Neural cell (in vitro differentiated cells): ENCODE results near the gene DCX. TPM values are rescaled to one million over a fixed set of nuclear protein-coding genes. Genes with fewer than 3 reads are reported as not detected.

Experiments
- H2AFZ ChIP-seq: fragments of 200-600, 300-800 bp; sonication (generic), shearing (Covaris generic); 2 replicates; pipeline ENCODE4 v1.6.0; 2014; ENCODE audit warnings: low read depth, mild to moderate bottlenecking, antibody characterized with exemption, low read length, moderate library complexity
- H3F3A ChIP-seq: fragments of 200-600 bp; shearing (Covaris generic); 2 replicates; pipeline ENCODE4 v1.6.1; 2016; ENCODE audit warnings: mild to moderate bottlenecking, moderate library complexity, mixed read lengths, antibody characterized with exemption, low read length; ENCODE audit not compliant: insufficient read depth, poor library complexity, severe bottlenecking
- H3K27ac ChIP-seq: fragments of 200-600, 300-800 bp; sonication (generic), shearing (Covaris generic); 2 replicates; pipeline ENCODE4 v1.5.1; 2014; ENCODE audit warnings: mild to moderate bottlenecking, low read length, moderate library complexity
- H3K27me3 ChIP-seq: fragments of 300-800, 200-600 bp; sonication (generic), shearing (Covaris generic); 2 replicates; pipeline ENCODE4 v1.6.0; 2014; ENCODE audit warnings: mild to moderate bottlenecking, low read depth, low read length, moderate library complexity; ENCODE audit not compliant: insufficient read depth
- H3K36me3 ChIP-seq: fragments of 300-800, 200-600 bp; sonication (generic), shearing (Covaris generic); 2 replicates; pipeline ENCODE4 v1.5.1; 2014; ENCODE audit warnings: mild to moderate bottlenecking, antibody characterized with exemption, low read length, moderate library complexity; ENCODE audit not compliant: insufficient read depth
- H3K4me2 ChIP-seq: fragments of 300-800, 200-600 bp; sonication (generic), shearing (Covaris generic); 2 replicates; pipeline ENCODE4 v1.6.0; 2014; ENCODE audit warnings: mild to moderate bottlenecking, low read length
- H3K4me3 ChIP-seq: fragments of 300-800, 200-600 bp; sonication (generic), shearing (Covaris generic); 2 replicates; pipeline ENCODE4 v1.5.1; 2014; ENCODE audit warnings: mild to moderate bottlenecking, low read length, moderate library complexity
- H3K79me2 ChIP-seq: fragments of 200-600 bp; shearing (Covaris generic); replicated peaks from 2 replicates; pipeline ENCODE4 v1.6.0; 2014; ENCODE audit warnings: mild to moderate bottlenecking, low read length, moderate library complexity; ENCODE audit not compliant: insufficient read depth
- H3K9ac ChIP-seq: fragments of 300-800, 200-600 bp; sonication (generic), shearing (Covaris generic); 2 replicates; pipeline ENCODE4 v1.6.1; 2016; ENCODE audit warnings: mild to moderate bottlenecking, low read length, mixed read lengths
- H3K9me2 ChIP-seq: fragments of 200-600 bp; shearing (Covaris generic); 2 replicates; pipeline ENCODE4 v1.6.1; 2016; ENCODE audit warnings: mild to moderate bottlenecking, low read length, mixed read lengths; ENCODE audit not compliant: insufficient read depth
- H3K9me3 ChIP-seq: fragments of 200-600, 300-800 bp; sonication (generic), shearing (Covaris generic); 2 replicates; pipeline ENCODE4 v1.6.1; 2016; ENCODE audit warnings: mild to moderate bottlenecking, mixed run types, low read length, moderate library complexity, mixed read lengths
- H4K20me1 ChIP-seq: fragments of 200-600 bp; shearing (Covaris generic); 2 replicates; pipeline ENCODE4 v1.6.1; 2016; ENCODE audit warnings: mild to moderate bottlenecking, mixed run types; ENCODE audit not compliant: insufficient read depth
- EP300 ChIP-seq: fragments of 450-650 bp; conservative IDR thresholded peaks from 2 replicates; pipeline ENCODE4 v1.6.1; 2014; ENCODE audit warnings: antibody characterized with exemption, mild to moderate bottlenecking, moderate library complexity; ENCODE audit not compliant: poor library complexity, severe bottlenecking
- EZH2 ChIP-seq: fragments of 200-600, 300-800 bp; shearing (Covaris generic), sonication (generic); IDR thresholded peaks from 2 replicates; pipeline ENCODE4 v1.6.1; 2014; ENCODE audit warnings: antibody characterized with exemption, low read length, borderline replicate concordance, mild to moderate bottlenecking; ENCODE audit not compliant: insufficient read depth, poor library complexity, severe bottlenecking
- MXI1 ChIP-seq: fragments of 450-650 bp; conservative IDR thresholded peaks from 2 replicates; pipeline ENCODE4 v1.6.1; 2014; ENCODE audit warnings: antibody characterized with exemption, mild to moderate bottlenecking; ENCODE audit not compliant: poor library complexity, severe bottlenecking
- POLR2AphosphoS5 ChIP-seq: IDR thresholded peaks from 2 replicates; pipeline ENCODE4 v1.6.1; 2012
- REST ChIP-seq: IDR thresholded peaks from 2 replicates; pipeline ENCODE4 v1.6.1; 2012; ENCODE audit warnings: borderline replicate concordance
- SMC3 ChIP-seq: fragments of 450-650 bp; conservative IDR thresholded peaks from 2 replicates; pipeline ENCODE4 v1.6.1; 2014; ENCODE audit warnings: antibody characterized with exemption, mild to moderate bottlenecking, moderate library complexity; ENCODE audit not compliant: poor library complexity
- TAF1 ChIP-seq: IDR thresholded peaks from 2 replicates; pipeline ENCODE4 v1.6.1; 2012; ENCODE audit warnings: low read depth
- polyA plus RNA-seq: library from polyadenylated mRNA; depleted of rRNA; stranded (reverse); fragments of >200 nt; gene quantifications from 2 replicates; pipeline ENCODE4 v1.2.3, GENCODE V29; 2014
- TF ChIP-seq, protein P1 (sequence below): fragments of 450-650 bp; IDR thresholded peaks from 2 replicates; pipeline ENCODE4 v1.5.1; 2014; ENCODE audit warnings: antibody characterized with exemption, mild to moderate bottlenecking, moderate library complexity; ENCODE audit not compliant: poor library complexity, severe bottlenecking

Gene DCX
- polyA plus RNA-seq, 1 donor from 2014 or later: 180 TPM

- Histone ChIP-seq H3K4me2 (no peak overlapping the region), H3F3A (no peaks in the 10 kb centered on the region), H3K4me3 (no peak overlapping the region), H3K27me3 (no peaks in the 10 kb centered on the region), H3K9me3 (no peaks in the 10 kb centered on the region), H3K79me2 (peaks cover 3% of the 10 kb centered on the region), H3K36me3 (no peaks in the 10 kb centered on the region), H3K27ac (no peak overlapping the region), H2AFZ (no peak overlapping the region), H4K20me1 (no peaks in the 10 kb centered on the region), H3K9me2 (no peaks in the 10 kb centered on the region), H3K9ac (no peak overlapping the region)
- no peak for TF ChIP-seq REST
- no peak for TF ChIP-seq EZH2
- no peak for TF ChIP-seq EP300
- TF ChIP-seq MXI1: no peak
- TF ChIP-seq, protein P1, sequence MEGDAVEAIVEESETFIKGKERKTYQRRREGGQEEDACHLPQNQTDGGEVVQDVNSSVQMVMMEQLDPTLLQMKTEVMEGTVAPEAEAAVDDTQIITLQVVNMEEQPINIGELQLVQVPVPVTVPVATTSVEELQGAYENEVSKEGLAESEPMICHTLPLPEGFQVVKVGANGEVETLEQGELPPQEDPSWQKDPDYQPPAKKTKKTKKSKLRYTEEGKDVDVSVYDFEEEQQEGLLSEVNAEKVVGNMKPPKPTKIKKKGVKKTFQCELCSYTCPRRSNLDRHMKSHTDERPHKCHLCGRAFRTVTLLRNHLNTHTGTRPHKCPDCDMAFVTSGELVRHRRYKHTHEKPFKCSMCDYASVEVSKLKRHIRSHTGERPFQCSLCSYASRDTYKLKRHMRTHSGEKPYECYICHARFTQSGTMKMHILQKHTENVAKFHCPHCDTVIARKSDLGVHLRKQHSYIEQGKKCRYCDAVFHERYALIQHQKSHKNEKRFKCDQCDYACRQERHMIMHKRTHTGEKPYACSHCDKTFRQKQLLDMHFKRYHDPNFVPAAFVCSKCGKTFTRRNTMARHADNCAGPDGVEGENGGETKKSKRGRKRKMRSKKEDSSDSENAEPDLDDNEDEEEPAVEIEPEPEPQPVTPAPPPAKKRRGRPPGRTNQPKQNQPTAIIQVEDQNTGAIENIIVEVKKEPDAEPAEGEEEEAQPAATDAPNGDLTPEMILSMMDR: no peak
Observed at GRCh38 chrX:111308039-111308438, 104.0 kb downstream of the DCX start.

DNA sequence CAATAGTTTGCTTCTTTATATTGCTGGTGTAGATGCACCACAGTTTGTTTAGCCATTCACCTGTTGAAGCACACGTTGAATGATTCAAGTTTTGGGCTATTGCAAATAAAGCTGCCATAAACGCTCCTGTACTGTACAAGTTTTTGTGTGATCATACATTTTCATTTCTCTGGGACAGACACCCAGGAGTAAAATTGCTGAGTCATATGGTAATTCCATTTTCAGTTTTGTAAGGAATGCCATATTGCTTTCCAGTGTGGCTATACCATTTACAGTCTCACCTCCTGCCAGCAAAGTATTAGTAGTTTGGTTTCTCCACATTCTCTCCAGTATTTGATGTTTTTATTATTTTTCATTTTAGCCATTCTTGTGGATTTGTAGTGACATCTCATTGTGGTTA is 109.7 kb downstream of the DCX start:
- H3K9me3 ChIP-seq: no peaks in the 10 kb centered on the region
- H3F3A ChIP-seq: no peaks in the 10 kb centered on the region
- H4K20me1 ChIP-seq: no peaks in the 10 kb centered on the region
- no peak overlapping the region for H3K9ac ChIP-seq
- no peaks in the 10 kb centered on the region for H3K36me3 ChIP-seq
- H3K4me3 ChIP-seq: no peak overlapping the region
- no peak overlapping the region for H3K4me2 ChIP-seq
- no peaks in the 10 kb centered on the region for H3K27me3 ChIP-seq
- H3K27ac ChIP-seq: no peak overlapping the region
- no peak overlapping the region for H2AFZ ChIP-seq
- no peaks in the 10 kb centered on the region for H3K9me2 ChIP-seq
- TF ChIP-seq, protein P1: no peak
- no peak for TF ChIP-seq TAF1
- TF ChIP-seq EZH2: no peak
- TF ChIP-seq POLR2AphosphoS5: no peak
- TF ChIP-seq REST: no peak
- no peak for TF ChIP-seq SMC3
- TF ChIP-seq MXI1: no peak
- no peak for TF ChIP-seq EP300
- H3K79me2 ChIP-seq: no peaks in the 10 kb centered on the region
